Gastroesophageal sphincter (tissue), 4 donors: ENCODE results near the gene RRAD. TPM values are rescaled to one million over a fixed set of nuclear protein-coding genes. Genes with fewer than 3 reads are reported as not detected.

ENCODE experiments used
- ATAC-seq: fragments of 150-250 bp; one replicate; pipeline ENCODE4 v1.9.1; 2016; ENCODE audit warnings: mild to moderate bottlenecking, moderate library complexity
- H3K27ac ChIP-seq, 4 donors: fragments of 200-600 bp; sonication (generic) in 3 of 4; 1 replicate in 3 of 4; 2 replicates in 1 of 4; pipeline ENCODE4 v1.5.1; 2016 to 2019
- H3K27me3 ChIP-seq: fragments of 200-600 bp; sonication (generic); one replicate; pipeline ENCODE4 v1.5.1; 2019
- H3K36me3 ChIP-seq, 2 donors: fragments of 200-600 bp; sonication (generic); one replicate each; pipeline ENCODE4 v1.5.1; 2019; ENCODE audit warnings: control low read depth in 1 of 2
- H3K4me1 ChIP-seq, 3 donors: fragments of 200-600 bp; sonication (generic); 1 replicate in 2 of 3; 2 replicates in 1 of 3; pipeline ENCODE4 v1.5.1; 2016 to 2019; ENCODE audit warnings: control low read depth in 2 of 3
- H3K4me3 ChIP-seq, 2 donors: fragments of 200-600 bp; sonication (generic); one replicate each; pipeline ENCODE4 v1.5.1; 2019; ENCODE audit warnings: mild to moderate bottlenecking in 1 of 2, moderate library complexity in 1 of 2
- H3K9me3 ChIP-seq, 3 donors: fragments of 200-600 bp; sonication (generic); one replicate each; pipeline ENCODE4 v1.5.1; 2017 to 2019; ENCODE audit warnings: control low read depth in 2 of 3
- EP300 ChIP-seq: sonication (generic); formaldehyde crosslinking; IDR thresholded peaks from one replicate; pipeline ENCODE4 v1.6.1; 2017; ENCODE audit warnings: antibody characterized with exemption, mild to moderate bottlenecking
- POLR2A ChIP-seq, 2 donors: fragments of 450-650 bp; IDR thresholded peaks; one replicate each; pipeline ENCODE4 v1.6.1; 2017; ENCODE audit warnings: antibody characterized with exemption in 2 of 2, mild to moderate bottlenecking in 2 of 2, moderate library complexity in 1 of 2
- POLR2AphosphoS5 ChIP-seq: sonication (generic); formaldehyde crosslinking; IDR thresholded peaks from one replicate; pipeline ENCODE4 v1.6.1; 2017; ENCODE audit warnings: antibody characterized with exemption
- WGBS, 2 donors: methylation state at CpG; one replicate each; pipeline ENCODE4 v1.1.5; 2018; ENCODE audit warnings: low coverage in 1 of 2; 5-methylcytosine and 5-hydroxymethylcytosine counted together
- total RNA-seq, 4 donors: library from RNA; depleted of rRNA; stranded (reverse); fragments of >200 nt; gene quantifications; one replicate each; pipeline ENCODE4 v1.1.0, GENCODE V29; 2016
- TF ChIP-seq, protein P1 (sequence below), 4 experiments: fragments of 200-600 bp in 2 of 4; fragments of 450-650 bp in 2 of 4; sonication (generic) in 1 of 4; IDR thresholded peaks; one replicate each; pipeline ENCODE4 v1.5.1; 2017 to 2019; ENCODE audit warnings: antibody characterized with exemption in 4 of 4, mild to moderate bottlenecking in 2 of 4, moderate library complexity in 2 of 4

RRAD gene
- total RNA-seq, 4 donors from 2014 or later, result 33.4 to 103 (median 50.8) TPM

DNA sequence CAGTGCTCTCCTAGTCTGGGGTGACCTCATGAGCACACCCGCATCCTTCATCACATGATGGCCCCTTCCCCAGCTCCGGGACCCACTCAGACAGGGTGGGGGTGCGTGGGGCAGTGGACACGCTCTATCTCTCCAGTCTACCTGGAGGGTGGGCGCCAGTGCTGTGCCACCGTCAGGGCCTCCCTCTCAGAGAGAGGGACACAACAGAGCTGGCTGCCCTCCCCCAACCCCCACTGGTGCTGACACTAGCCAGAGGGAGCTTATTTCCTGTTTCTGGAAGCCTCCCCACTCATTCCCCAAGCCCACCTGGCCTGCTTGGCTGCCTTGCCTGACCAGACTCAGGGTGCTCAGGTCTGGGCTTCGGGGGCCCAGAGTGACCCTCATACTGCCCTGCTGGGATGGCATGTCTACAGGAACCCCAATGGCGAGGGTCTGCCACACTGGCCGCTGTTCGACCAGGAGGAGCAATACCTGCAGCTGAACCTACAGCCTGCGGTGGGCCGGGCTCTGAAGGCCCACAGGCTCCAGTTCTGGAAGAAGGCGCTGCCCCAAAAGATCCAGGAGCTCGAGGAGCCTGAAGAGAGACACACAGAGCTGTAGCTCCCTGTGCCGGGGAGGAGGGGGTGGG is 18.2 kb upstream of the RRAD start:
- Histone ChIP-seq H3K4me1 (peaks cover 0 to 18% (median 5%) of the 10 kb centered on the region in 3 donors), H3K4me3 (no peak overlapping the region), H3K27ac (no peak overlapping the region), H3K36me3 (peaks cover 0 to 56% of the 10 kb centered on the region in 2 donors), H3K9me3 (no peaks in the 10 kb centered on the region), H3K27me3 (no peaks in the 10 kb centered on the region)
- no CpG with 5 or more reads among the region's 15 CpGs for WGBS, 2 donors
- ATAC-seq, result no peak
- no peak for TF ChIP-seq POLR2A (IDR thresholded peaks at IDR 0.05)
- no peak for TF ChIP-seq EP300

DNA sequence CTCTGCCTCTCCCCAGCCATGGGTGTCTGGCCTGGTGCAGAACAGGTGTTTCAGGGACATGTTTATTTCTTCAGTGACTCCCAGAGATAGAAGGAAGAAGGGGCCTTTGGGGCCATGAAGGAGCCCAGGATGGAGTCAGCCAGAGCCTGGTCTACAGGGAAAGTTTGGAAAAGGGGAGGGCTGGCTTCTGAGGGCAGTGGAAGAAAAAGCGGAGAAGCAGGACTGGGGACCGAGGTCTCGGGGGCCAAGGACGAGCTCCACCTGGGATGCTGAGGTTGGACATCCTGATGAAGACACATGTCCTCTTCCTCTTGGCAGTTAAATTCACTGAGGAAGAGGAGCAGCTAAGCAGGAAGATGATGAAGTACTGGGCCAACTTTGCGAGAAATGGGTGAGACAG is 17.6 kb upstream of the RRAD start:
- WGBS, 2 donors, result 86% methylated on average over 5 of the region's 5 CpGs; no CpG with 5 or more reads in 1 of the 2 donors
- peaks cover 0 to 62% of the 10 kb centered on the region in 2 donors for H3K36me3 ChIP-seq
- TF ChIP-seq POLR2A (IDR thresholded peaks at IDR 0.05), result no peak
- no peak for TF ChIP-seq POLR2AphosphoS5
- TF ChIP-seq EP300, result no peak
- TF ChIP-seq, protein P1, sequence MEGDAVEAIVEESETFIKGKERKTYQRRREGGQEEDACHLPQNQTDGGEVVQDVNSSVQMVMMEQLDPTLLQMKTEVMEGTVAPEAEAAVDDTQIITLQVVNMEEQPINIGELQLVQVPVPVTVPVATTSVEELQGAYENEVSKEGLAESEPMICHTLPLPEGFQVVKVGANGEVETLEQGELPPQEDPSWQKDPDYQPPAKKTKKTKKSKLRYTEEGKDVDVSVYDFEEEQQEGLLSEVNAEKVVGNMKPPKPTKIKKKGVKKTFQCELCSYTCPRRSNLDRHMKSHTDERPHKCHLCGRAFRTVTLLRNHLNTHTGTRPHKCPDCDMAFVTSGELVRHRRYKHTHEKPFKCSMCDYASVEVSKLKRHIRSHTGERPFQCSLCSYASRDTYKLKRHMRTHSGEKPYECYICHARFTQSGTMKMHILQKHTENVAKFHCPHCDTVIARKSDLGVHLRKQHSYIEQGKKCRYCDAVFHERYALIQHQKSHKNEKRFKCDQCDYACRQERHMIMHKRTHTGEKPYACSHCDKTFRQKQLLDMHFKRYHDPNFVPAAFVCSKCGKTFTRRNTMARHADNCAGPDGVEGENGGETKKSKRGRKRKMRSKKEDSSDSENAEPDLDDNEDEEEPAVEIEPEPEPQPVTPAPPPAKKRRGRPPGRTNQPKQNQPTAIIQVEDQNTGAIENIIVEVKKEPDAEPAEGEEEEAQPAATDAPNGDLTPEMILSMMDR (IDR thresholded peaks at IDR 0.05), result no peak

GRCh38 chr16:66940236-66940635 is 14.9 kb upstream of the RRAD start:
- TF ChIP-seq POLR2A (IDR thresholded peaks at IDR 0.05), result no peak
- TF ChIP-seq EP300, result no peak
- no peak for TF ChIP-seq POLR2AphosphoS5
- TF ChIP-seq, protein P1 (IDR thresholded peaks at IDR 0.05), result no peak
- no peak for ATAC-seq

More for the DNA sequence above, 17.6 kb upstream of the RRAD start:
- Histone ChIP-seq H3K4me3 (no peak overlapping the region), H3K27ac (no peak overlapping the region), H3K27me3 (no peaks in the 10 kb centered on the region), H3K4me1 (peaks cover 0 to 15% (median 2%) of the 10 kb centered on the region in 3 donors), H3K9me3 (no peaks in the 10 kb centered on the region)
- no peak for ATAC-seq

DNA sequence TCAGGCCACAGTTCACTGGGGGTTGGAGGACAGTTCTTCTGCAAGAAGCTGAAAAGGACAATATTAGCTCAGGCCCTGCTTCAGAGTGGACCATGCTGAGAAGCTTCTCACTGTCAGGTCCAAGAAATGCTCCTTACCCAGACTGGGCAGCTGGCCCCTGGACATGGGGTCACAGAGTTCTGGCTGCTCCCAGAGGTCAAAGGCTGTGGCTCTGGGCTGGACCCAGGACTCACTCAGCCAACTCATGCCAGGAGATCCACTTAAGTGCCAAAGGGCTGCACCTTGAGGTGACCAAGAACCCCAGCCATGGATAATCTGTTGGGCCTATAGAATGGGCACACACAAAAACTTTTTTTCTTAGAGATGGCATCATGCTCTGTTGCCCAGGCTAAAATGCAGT is 14.0 kb upstream of the RRAD start:
- Histone ChIP-seq H3K36me3 (peaks cover 0 to 76% of the 10 kb centered on the region in 2 donors), H3K27me3 (no peaks in the 10 kb centered on the region), H3K9me3 (no peaks in the 10 kb centered on the region), H3K27ac (no peak overlapping the region), H3K4me1 (peaks cover 0 to 33% (median 17%) of the 10 kb centered on the region in 3 donors), H3K4me3 (no peak overlapping the region)
- ATAC-seq, result no peak
- TF ChIP-seq POLR2A (IDR thresholded peaks at IDR 0.05) (no peak), EP300 (no peak), POLR2AphosphoS5 (no peak)
- TF ChIP-seq, protein P1 (IDR thresholded peaks at IDR 0.05), result no peak

More at GRCh38 chr16:66940236-66940635, 14.9 kb upstream of the RRAD start:
- H3K36me3 ChIP-seq, result peaks cover 0 to 76% of the 10 kb centered on the region in 2 donors
- WGBS, 2 donors, result no CpG with 5 or more reads among the region's 16 CpGs
- peaks cover 0 to 30% (median 16%) of the 10 kb centered on the region in 3 donors for H3K4me1 ChIP-seq
- H3K4me3 ChIP-seq, result no peak overlapping the region
- H3K27ac ChIP-seq, result no peak overlapping the region
- no peaks in the 10 kb centered on the region for H3K27me3 ChIP-seq
- H3K9me3 ChIP-seq, result no peaks in the 10 kb centered on the region

GRCh38 chr16:66937725-66938337 is 12.5 kb upstream of the RRAD start:
- H3K27me3 ChIP-seq, result no peaks in the 10 kb centered on the region
- no peak overlapping the region for H3K27ac ChIP-seq
- no peaks in the 10 kb centered on the region for H3K9me3 ChIP-seq
- H3K4me3 ChIP-seq, result no peak overlapping the region
- WGBS, 2 donors, result 100% methylated on average over 1 of the region's 10 CpGs; no CpG with 5 or more reads in 1 of the 2 donors
- H3K4me1 ChIP-seq, result peaks cover 5 to 42% (median 25%) of the 10 kb centered on the region in 3 donors
- peaks cover 0 to 64% of the 10 kb centered on the region in 2 donors for H3K36me3 ChIP-seq
- ATAC-seq, result no peak
- TF ChIP-seq EP300, result no peak
- TF ChIP-seq POLR2AphosphoS5, result no peak
- TF ChIP-seq, protein P1 (IDR thresholded peaks at IDR 0.05), result no peak
